HL-60 (cell line): ENCODE measurements around the gene ATP6AP2.

Source experiments
- DNase-seq, 2 experiments: peaks; one replicate each; pipeline ENCODE4 v3.0.0-alpha.2; 2010 to 2020; ENCODE audit warnings: low read depth in 1 of 2, low spot score in 1 of 2
- H3K27ac ChIP-seq: fragments of 250-450 bp; sonication (Bioruptor Pico); replicated peaks from 2 replicates; pipeline ENCODE4 v1.5.1; 2020; ENCODE audit warnings: mild to moderate bottlenecking, moderate library complexity
- H3K27me3 ChIP-seq: fragments of 250-450 bp; sonication (Bioruptor Pico); 2 replicates; pipeline ENCODE4 v1.5.1; 2021; ENCODE audit warnings: mild to moderate bottlenecking, moderate library complexity; ENCODE audit not compliant: insufficient read depth, poor library complexity, severe bottlenecking
- H3K4me3 ChIP-seq: replicated peaks from 2 replicates; pipeline ENCODE4 v1.5.1; 2011; ENCODE audit warnings: mild to moderate bottlenecking, control low read depth, low read length; ENCODE audit not compliant: insufficient read depth
- CTCF ChIP-seq: IDR thresholded peaks from one replicate; pipeline ENCODE4 v1.5.1; 2011; ENCODE audit warnings: low read length, control low read depth, inconsistent platforms; ENCODE audit not compliant: insufficient read depth
- GABPA ChIP-seq: IDR thresholded peaks from 2 replicates; pipeline ENCODE4 v1.6.1; 2012; ENCODE audit warnings: low read depth
- POLR2AphosphoS5 ChIP-seq: IDR thresholded peaks from 2 replicates; pipeline ENCODE4 v1.6.1; 2012; ENCODE audit warnings: low read depth
- REST ChIP-seq: IDR thresholded peaks from 2 replicates; pipeline ENCODE4 v1.6.1; 2012; ENCODE audit warnings: low read depth; ENCODE audit not compliant: insufficient replicate concordance
- SPI1 ChIP-seq: IDR thresholded peaks from 2 replicates; pipeline ENCODE4 v1.6.1; 2012; ENCODE audit warnings: low read depth, mild to moderate bottlenecking, borderline replicate concordance

The ATP6AP2 gene

GRCh38 chrX:40625294-40625693 lies 44.5 kb downstream of the ATP6AP2 start:
- no peaks in the 10 kb centered on the region for H3K27me3 ChIP-seq
- DNase-seq, result no peak
- H3K27ac ChIP-seq, result no peak overlapping the region
- no peak overlapping the region for H3K4me3 ChIP-seq
- TF ChIP-seq SPI1, result no peak
- no peak for TF ChIP-seq POLR2AphosphoS5
- no peak for TF ChIP-seq GABPA
- TF ChIP-seq REST, result no peak
- TF ChIP-seq CTCF, result no peak

GRCh38 chrX:40628506-40628905 lies 47.7 kb downstream of the ATP6AP2 start:
- no peak for TF ChIP-seq CTCF
- TF ChIP-seq GABPA, result no peak
- TF ChIP-seq POLR2AphosphoS5, result no peak
- TF ChIP-seq REST, result no peak
- TF ChIP-seq SPI1, result no peak
- no peak for DNase-seq
- Histone ChIP-seq H3K27me3 (no peaks in the 10 kb centered on the region), H3K27ac (no peak overlapping the region), H3K4me3 (no peak overlapping the region)

GRCh38 chrX:40632199-40632598 lies 51.4 kb downstream of the ATP6AP2 start:
- no peak for DNase-seq
- H3K27me3 ChIP-seq, result peaks cover 3% of the 10 kb centered on the region
- TF ChIP-seq REST (no peak), GABPA (no peak), CTCF (no peak), SPI1 (no peak), POLR2AphosphoS5 (no peak)
- no peak overlapping the region for H3K4me3 ChIP-seq
- H3K27ac ChIP-seq, result no peak overlapping the region
